OCI-LY3 (cell line): Measurements from ENCODE around the gene MRPL40.

Experiments
- CTCF ChIP-seq: fragments of 200-600, 300-600 bp; sonication (generic); IDR thresholded peaks from 2 replicates; pipeline ENCODE4 v1.5.1; 2014; ENCODE audit warnings: antibody characterized with exemption, low read length, low read depth
- EZH2phosphoT487 ChIP-seq: fragments of 200-600 bp; shearing (Covaris generic); IDR thresholded peaks from 2 replicates; pipeline ENCODE4 v1.6.1; 2018; ENCODE audit warnings: antibody characterized with exemption, mixed run types, low read depth

- no peak for TF ChIP-seq CTCF
- no peak for TF ChIP-seq EZH2phosphoT487
These were observed 37.1 kb upstream of the MRPL40 start for GRCh38 chr22:19395276-19395675.
